Karpas-422 (cell line): Measurements from ENCODE around the gene NDC80. TPM values are rescaled to one million over a fixed set of nuclear protein-coding genes. Genes with fewer than 3 reads are reported as not detected.

ENCODE experiments used
- DNase-seq: peaks from one replicate; pipeline ENCODE4 v3.0.0-alpha.2; 2015
- H2AFZ ChIP-seq: fragments of 200-600 bp; sonication (generic); 2 replicates; pipeline ENCODE4 v1.6.1; 2014; ENCODE audit warnings: antibody characterized with exemption, low read length, mixed read lengths
- H3K27ac ChIP-seq: fragments of 200-600 bp; sonication (generic); 2 replicates; pipeline ENCODE4 v1.5.1; 2014; ENCODE audit warnings: mild to moderate bottlenecking, low read length, moderate library complexity
- H3K27me3 ChIP-seq: fragments of 200-600 bp; sonication (generic); 2 replicates; pipeline ENCODE4 v1.6.1; 2014; ENCODE audit warnings: low read length, mixed read lengths
- H3K36me3 ChIP-seq: fragments of 200-600 bp; sonication (generic); 2 replicates; pipeline ENCODE4 v1.6.1; 2014; ENCODE audit warnings: low read length, mixed read lengths; ENCODE audit not compliant: insufficient read depth
- H3K4me1 ChIP-seq: fragments of 200-600 bp; sonication (generic); 2 replicates; pipeline ENCODE4 v1.6.1; 2014; ENCODE audit warnings: mild to moderate bottlenecking, low read length, mixed read lengths
- H3K4me2 ChIP-seq: fragments of 200-600 bp; sonication (generic); 2 replicates; pipeline ENCODE4 v1.6.1; 2014; ENCODE audit warnings: low read length, low read depth, mild to moderate bottlenecking; ENCODE audit not compliant: poor library complexity, severe bottlenecking
- H3K4me3 ChIP-seq: fragments of 200-600 bp; sonication (generic); 2 replicates; pipeline ENCODE4 v1.5.1; 2014; ENCODE audit warnings: mild to moderate bottlenecking, antibody characterized with exemption, low read length, mixed read lengths
- H3K79me2 ChIP-seq: fragments of 200-600 bp; sonication (generic); 2 replicates; pipeline ENCODE4 v1.6.1; 2014; ENCODE audit warnings: mild to moderate bottlenecking, low read length, mixed read lengths
- H3K9ac ChIP-seq: fragments of 200-600 bp; sonication (generic); 2 replicates; pipeline ENCODE4 v1.6.0; 2014; ENCODE audit warnings: low read length
- H3K9me2 ChIP-seq: fragments of 200-600 bp; sonication (generic), shearing (Covaris generic); replicated peaks from 2 replicates; pipeline ENCODE4 v1.6.0; 2014; ENCODE audit warnings: mild to moderate bottlenecking, low read length, moderate library complexity; ENCODE audit not compliant: insufficient read depth
- H3K9me3 ChIP-seq: fragments of 300-700, 200-600 bp; sonication (generic); 2 replicates; pipeline ENCODE4 v1.6.1; 2014; ENCODE audit warnings: low read length, mixed read lengths
- H4K20me1 ChIP-seq: fragments of 200-600 bp; sonication (generic); 2 replicates; pipeline ENCODE4 v1.6.1; 2014; ENCODE audit warnings: mild to moderate bottlenecking, antibody characterized with exemption, low read length, low read depth; ENCODE audit not compliant: insufficient read depth
- total RNA-seq: library from RNA; depleted of rRNA; stranded (reverse); fragments of >200 nt; shearing (Covaris generic); gene quantifications from 2 replicates; pipeline ENCODE4 v1.2.3, GENCODE V29; 2014; ENCODE audit warnings: low replicate concordance

Gene NDC80
- total RNA-seq, 1 experiment from 2014 or later, result 48.5 TPM

GRCh38 chr18:2636126-2636631 is 64.8 kb downstream of the NDC80 start:
- DNase-seq, result no peak
- no peaks in the 10 kb centered on the region for H4K20me1 ChIP-seq
- peak overlapping the region; percentile 98 for H2AFZ ChIP-seq
- peak overlapping the region; percentile 39; the same call in 1 of the 2 replicates for H3K9ac ChIP-seq
- H3K9me3 ChIP-seq, result no peaks in the 10 kb centered on the region
- H3K4me3 ChIP-seq, result 0 out of 2 replicates have a peak overlapping the region, but pooled peaks have one; percentile 28
- H3K9me2 ChIP-seq, result no peaks in the 10 kb centered on the region
- H3K27me3 ChIP-seq, result no peaks in the 10 kb centered on the region
- H3K27ac ChIP-seq, result no peak overlapping the region
- peaks cover 19% of the 10 kb centered on the region for H3K4me1 ChIP-seq
- peak overlapping the region; percentile 59 for H3K4me2 ChIP-seq
- no peaks in the 10 kb centered on the region for H3K36me3 ChIP-seq
- no peaks in the 10 kb centered on the region for H3K79me2 ChIP-seq

- Histone ChIP-seq H3K4me2 (peak overlapping the region; percentile 40), H3K9me2 (no peaks in the 10 kb centered on the region), H3K27me3 (no peaks in the 10 kb centered on the region), H2AFZ (no peak overlapping the region), H3K9me3 (no peaks in the 10 kb centered on the region), H4K20me1 (no peaks in the 10 kb centered on the region), H3K4me1 (peaks cover 25% of the 10 kb centered on the region), H3K36me3 (no peaks in the 10 kb centered on the region), H3K9ac (peak overlapping the region; percentile 17), H3K4me3 (peak overlapping the region; percentile 23), H3K27ac (no peak overlapping the region), H3K79me2 (no peaks in the 10 kb centered on the region)
- peak; percentile 76 for DNase-seq
These were observed 70.3 kb downstream of the NDC80 start for GRCh38 chr18:2641638-2642037.

GRCh38 chr18:2642771-2643170 is 71.4 kb downstream of the NDC80 start:
- Histone ChIP-seq H3K27ac (no peak overlapping the region), H3K36me3 (no peaks in the 10 kb centered on the region), H3K4me2 (no peak overlapping the region), H3K9ac (no peak overlapping the region), H3K4me3 (no peak overlapping the region), H2AFZ (no peak overlapping the region), H3K9me2 (no peaks in the 10 kb centered on the region), H3K27me3 (no peaks in the 10 kb centered on the region), H3K9me3 (no peaks in the 10 kb centered on the region), H4K20me1 (no peaks in the 10 kb centered on the region), H3K4me1 (peaks cover 18% of the 10 kb centered on the region), H3K79me2 (no peaks in the 10 kb centered on the region)
- no peak for DNase-seq

GRCh38 chr18:2644535-2644934 is 73.2 kb downstream of the NDC80 start:
- Histone ChIP-seq H3K4me3 (no peak overlapping the region), H3K4me2 (no peak overlapping the region), H4K20me1 (no peaks in the 10 kb centered on the region), H3K36me3 (no peaks in the 10 kb centered on the region), H2AFZ (no peak overlapping the region), H3K4me1 (peaks cover 18% of the 10 kb centered on the region), H3K9me2 (no peaks in the 10 kb centered on the region), H3K79me2 (no peaks in the 10 kb centered on the region), H3K9me3 (no peaks in the 10 kb centered on the region), H3K9ac (no peak overlapping the region), H3K27me3 (no peaks in the 10 kb centered on the region), H3K27ac (no peak overlapping the region)
- DNase-seq, result no peak

- no peak overlapping the region for H3K4me3 ChIP-seq
- H3K27ac ChIP-seq, result no peak overlapping the region
These were observed 80.6 kb downstream of the NDC80 start for GRCh38 chr18:2651981-2652380.

GRCh38 chr18:2653467-2653866 is 82.1 kb downstream of the NDC80 start:
- H3K4me2 ChIP-seq, result no peak overlapping the region
- H3K27ac ChIP-seq, result no peak overlapping the region
- H3K9me2 ChIP-seq, result no peaks in the 10 kb centered on the region
- peaks cover 17% of the 10 kb centered on the region for H4K20me1 ChIP-seq
- no peak overlapping the region for H2AFZ ChIP-seq
- H3K9me3 ChIP-seq, result no peaks in the 10 kb centered on the region
- H3K27me3 ChIP-seq, result no peaks in the 10 kb centered on the region
- peaks cover 6% of the 10 kb centered on the region; the same call in 1 of the 2 replicates for H3K36me3 ChIP-seq
- peaks cover 28% of the 10 kb centered on the region for H3K79me2 ChIP-seq
- H3K9ac ChIP-seq, result no peak overlapping the region
- peaks cover 30% of the 10 kb centered on the region for H3K4me1 ChIP-seq
- H3K4me3 ChIP-seq, result no peak overlapping the region
- no peak for DNase-seq

More at GRCh38 chr18:2651981-2652380, 80.6 kb downstream of the NDC80 start:
- Histone ChIP-seq H3K4me1 (peaks cover 18% of the 10 kb centered on the region), H3K4me2 (no peak overlapping the region), H3K79me2 (peaks cover 14% of the 10 kb centered on the region), H3K27me3 (no peaks in the 10 kb centered on the region), H4K20me1 (peaks cover 5% of the 10 kb centered on the region; the same call in 1 of the 2 replicates), H2AFZ (no peak overlapping the region), H3K9me2 (no peaks in the 10 kb centered on the region), H3K36me3 (no peaks in the 10 kb centered on the region), H3K9me3 (no peaks in the 10 kb centered on the region), H3K9ac (no peak overlapping the region)
- no peak for DNase-seq

- Histone ChIP-seq H3K27me3 (no peaks in the 10 kb centered on the region), H3K4me1 (peaks cover 31% of the 10 kb centered on the region), H3K36me3 (peaks cover 9% of the 10 kb centered on the region), H2AFZ (peak overlapping the region; percentile 77), H3K27ac (no peak overlapping the region), H3K4me3 (peak overlapping the region; percentile 92), H3K9me3 (no peaks in the 10 kb centered on the region), H3K9me2 (no peaks in the 10 kb centered on the region), H3K79me2 (peaks cover 37% of the 10 kb centered on the region), H4K20me1 (peaks cover 22% of the 10 kb centered on the region), H3K4me2 (peak overlapping the region; percentile 67), H3K9ac (peak overlapping the region; percentile 95)
- DNase-seq, result no peak
These were observed 83.0 kb downstream of the NDC80 start for GRCh38 chr18:2654169-2654927.

GRCh38 chr18:2654928-2655177 is 83.5 kb downstream of the NDC80 start:
- no peaks in the 10 kb centered on the region for H3K9me2 ChIP-seq
- H3K79me2 ChIP-seq, result peaks cover 42% of the 10 kb centered on the region
- H3K9me3 ChIP-seq, result no peaks in the 10 kb centered on the region
- peak overlapping the region; percentile 92 for H3K4me3 ChIP-seq
- H3K9ac ChIP-seq, result peak overlapping the region; percentile 95
- peaks cover 13% of the 10 kb centered on the region for H3K36me3 ChIP-seq
- peak; percentile 90 for DNase-seq
- H3K4me2 ChIP-seq, result peak overlapping the region; percentile 67
- H3K27me3 ChIP-seq, result no peaks in the 10 kb centered on the region
- peaks cover 31% of the 10 kb centered on the region for H3K4me1 ChIP-seq
- peak overlapping the region; percentile 77 for H2AFZ ChIP-seq
- H3K27ac ChIP-seq, result no peak overlapping the region
- H4K20me1 ChIP-seq, result peaks cover 25% of the 10 kb centered on the region
